Naive B cell (primary cell): ENCODE data around the gene CAPN7. TPM values are rescaled to one million over a fixed set of nuclear protein-coding genes. Genes with fewer than 3 reads are reported as not detected.

Source experiments
- ATAC-seq, 2 donors: fragments of 150-1000 bp; cut with Tn5 transposase; 2 replicates each; pipeline ENCODE4 v1.10.0; 2021; ENCODE audit warnings: low read depth in 2 of 2, mild to moderate bottlenecking in 2 of 2, moderate library complexity in 2 of 2
- DNase-seq: peaks from one replicate; pipeline ENCODE4 v3.0.0; 2022
- H3K27ac Mint-ChIP-seq, 6 donors: one replicate each; pipeline ENCODE4 v1.8.0; 2020 to 2022; ENCODE audit warnings: mild to moderate bottlenecking in 6 of 6, mixed read lengths in 6 of 6, moderate library complexity in 5 of 6, inconsistent platforms in 2 of 6
- H3K27me3 Mint-ChIP-seq, 3 donors: one replicate each; pipeline ENCODE4 v1.8.0; 2021 to 2022; ENCODE audit warnings: mixed read lengths in 3 of 3, mild to moderate bottlenecking in 1 of 3
- H3K36me3 Mint-ChIP-seq, 2 donors: one replicate each; pipeline ENCODE4 v1.8.0; 2020 to 2022; ENCODE audit warnings: mixed read lengths in 2 of 2, inconsistent platforms in 1 of 2, mild to moderate bottlenecking in 1 of 2
- H3K4me1 Mint-ChIP-seq, 3 donors: one replicate each; pipeline ENCODE4 v1.8.0; 2020 to 2022; ENCODE audit warnings: mixed read lengths in 3 of 3, inconsistent platforms in 1 of 3, mild to moderate bottlenecking in 1 of 3, moderate library complexity in 1 of 3
- H3K4me3 Mint-ChIP-seq, 8 donors: one replicate each; pipeline ENCODE4 v1.8.0; 2020 to 2022; ENCODE audit warnings: mild to moderate bottlenecking in 8 of 8, mixed read lengths in 8 of 8, moderate library complexity in 8 of 8, inconsistent platforms in 2 of 8
- H3K9me3 Mint-ChIP-seq, 7 donors: one replicate each; pipeline ENCODE4 v1.8.0; 2020 to 2022; ENCODE audit warnings: mixed read lengths in 7 of 7, mild to moderate bottlenecking in 5 of 7, inconsistent platforms in 2 of 7, moderate library complexity in 1 of 7
- polyA plus RNA-seq, 6 donors: library from polyadenylated mRNA; unstranded; fragments of 300-500 nt; fragmentation: Illumina TruSeq; gene quantifications; one replicate each; pipeline ENCODE4 v1.2.3, GENCODE V29; 2021; ENCODE audit warnings: low read depth in 6 of 6

CAPN7 gene
- polyA plus RNA-seq, 6 donors from 2014 or later, result 19.0 to 35.7 (median 21.1) TPM

DNA sequence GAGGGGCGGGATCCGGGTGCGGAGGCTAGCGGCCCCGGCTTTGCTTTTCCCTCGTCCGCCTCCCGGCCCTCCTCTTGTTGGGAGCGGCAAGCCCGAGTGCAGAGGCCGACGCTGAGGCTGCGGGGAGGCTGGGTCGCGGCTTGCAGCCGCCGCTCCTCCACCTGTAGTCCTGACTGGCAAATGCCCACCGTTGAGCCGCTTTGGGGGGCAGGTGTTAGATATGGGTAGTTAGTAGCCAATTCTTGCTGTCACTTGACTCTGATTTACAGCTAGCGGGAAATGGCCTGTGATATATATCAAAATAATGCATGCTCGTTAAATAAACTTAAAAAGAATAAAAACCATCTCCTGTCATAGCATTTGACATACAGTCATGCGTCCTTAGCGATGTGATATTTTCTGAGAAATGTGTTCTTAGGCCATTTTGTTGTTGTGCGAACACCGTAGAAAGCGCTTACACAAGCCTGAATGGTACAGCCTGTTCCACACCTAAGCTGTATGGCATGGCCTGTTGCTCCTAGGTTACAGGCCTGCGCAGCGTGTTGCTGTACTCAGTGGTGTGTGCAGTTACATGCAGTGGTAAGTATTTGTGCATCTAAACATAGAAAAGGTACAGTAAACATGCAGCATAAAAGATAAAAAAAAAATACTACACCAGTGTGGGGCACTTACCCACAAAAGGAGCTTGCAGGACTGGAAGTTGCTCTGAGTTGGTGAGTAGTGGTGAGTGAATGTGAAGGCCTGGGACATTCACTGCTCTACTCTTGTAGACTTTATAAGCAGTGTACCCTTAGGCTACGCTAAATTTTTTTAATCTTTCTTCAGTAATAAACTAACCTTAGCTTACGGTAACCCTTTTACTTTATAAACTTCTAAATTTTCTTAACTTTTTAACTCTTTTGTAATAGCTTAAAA, 873 bp downstream of the CAPN7 start:
- H3K4me3 Mint-ChIP-seq, result peak overlapping the region; percentile 82 to 92 (median 89)
- peaks cover 25 to 39% (median 25%) of the 10 kb centered on the region in 3 donors for H3K4me1 Mint-ChIP-seq

DNA sequence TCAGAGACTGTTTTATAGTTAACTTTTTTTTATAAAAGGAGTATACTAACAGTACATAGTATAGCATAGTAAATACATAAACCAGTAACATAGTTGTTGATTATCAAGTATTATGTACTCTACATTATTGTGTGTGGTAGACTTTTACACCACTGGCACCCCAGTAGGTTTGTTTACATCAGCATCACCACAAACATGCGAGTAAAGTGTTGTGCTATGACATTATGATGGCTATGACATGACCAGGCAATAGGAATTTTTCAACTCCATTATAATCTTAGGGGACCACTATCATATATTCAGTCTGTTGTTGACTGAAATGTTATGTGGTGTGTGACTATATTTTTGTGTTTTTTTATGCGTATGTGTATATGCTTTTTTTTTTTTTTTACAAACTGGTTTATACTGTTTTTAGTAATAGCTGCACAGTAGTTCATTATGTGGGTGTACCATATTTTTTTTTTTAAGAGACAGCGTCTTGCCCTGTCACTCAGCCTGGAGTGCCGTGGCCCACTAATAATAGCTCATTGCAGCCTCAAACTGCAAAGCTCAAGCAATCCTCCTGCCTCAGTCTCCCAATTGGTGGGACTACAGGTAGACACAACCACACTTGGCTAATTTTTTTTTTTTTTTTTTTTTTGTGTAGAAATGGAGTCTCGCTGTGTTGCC, 1.9 kb downstream of the CAPN7 start:
- Mint-ChIP-seq H3K27me3 (no peaks in the 10 kb centered on the region), H3K36me3 (peaks cover 0 to 6% of the 10 kb centered on the region in 2 donors), H3K4me3 (peak overlapping the region in 7 of 8 donors; percentile 53 to 92 (median 86)), H3K27ac (peak overlapping the region in 2 of 6 donors; percentile 72 to 89), H3K4me1 (peaks cover 20 to 40% (median 21%) of the 10 kb centered on the region in 3 donors), H3K9me3 (no peaks in the 10 kb centered on the region)
- DNase-seq (no peak), ATAC-seq (no peak)

More for the DNA sequence above, 873 bp downstream of the CAPN7 start:
- DNase-seq (peak; percentile 6), ATAC-seq (no peak)
- Mint-ChIP-seq H3K9me3 (no peaks in the 10 kb centered on the region), H3K27me3 (no peaks in the 10 kb centered on the region), H3K27ac (peak overlapping the region; percentile 47 to 96 (median 90)), H3K36me3 (peaks cover 0 to under 1% of the 10 kb centered on the region in 2 donors)

- H3K36me3 Mint-ChIP-seq, result peaks cover 0 to 11% of the 10 kb centered on the region in 2 donors
- H3K4me1 Mint-ChIP-seq, result peaks cover 13 to 56% (median 17%) of the 10 kb centered on the region in 3 donors
- DNase-seq (no peak), ATAC-seq (no peak)
- H3K27ac Mint-ChIP-seq, result peak overlapping the region in 3 of 6 donors; percentile 3 to 94 (median 59)
- H3K27me3 Mint-ChIP-seq, result no peaks in the 10 kb centered on the region
- no peaks in the 10 kb centered on the region for H3K9me3 Mint-ChIP-seq
- H3K4me3 Mint-ChIP-seq, result no peak overlapping the region
Observed at GRCh38 chr3:15211937-15212336, 5.9 kb downstream of the CAPN7 start.

DNA sequence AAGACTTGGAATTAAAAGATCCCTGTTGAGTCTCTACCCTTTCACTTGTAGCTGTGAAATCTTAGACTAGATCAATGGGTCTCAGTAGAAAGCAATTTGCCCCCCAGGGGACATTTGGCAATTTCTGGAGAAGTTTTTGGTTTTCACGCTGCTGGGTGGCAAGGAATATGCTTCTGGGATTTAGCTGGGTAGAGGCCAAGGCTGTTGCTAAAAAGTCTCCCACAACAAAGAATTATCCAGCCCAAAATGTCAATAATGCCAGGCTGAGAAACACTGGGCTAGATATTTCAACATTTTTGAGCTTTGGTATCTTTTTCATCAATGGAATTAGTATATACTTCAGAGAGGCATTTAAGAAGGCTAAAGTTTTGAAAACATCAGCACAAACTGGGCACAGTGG, 8.7 kb downstream of the CAPN7 start:
- no peaks in the 10 kb centered on the region for H3K27me3 Mint-ChIP-seq
- peaks cover 7 to 22% of the 10 kb centered on the region in 2 donors for H3K36me3 Mint-ChIP-seq
- no peak for DNase-seq
- peak overlapping the region in 2 of 6 donors; percentile 42 to 84 for H3K27ac Mint-ChIP-seq
- H3K4me3 Mint-ChIP-seq, result no peak overlapping the region
- H3K4me1 Mint-ChIP-seq, result peaks cover 13 to 48% (median 14%) of the 10 kb centered on the region in 3 donors
- no peaks in the 10 kb centered on the region for H3K9me3 Mint-ChIP-seq
- no peak for ATAC-seq

- no peak for DNase-seq
- H3K36me3 Mint-ChIP-seq, result peaks cover 16 to 30% of the 10 kb centered on the region in 2 donors
- no peaks in the 10 kb centered on the region for H3K9me3 Mint-ChIP-seq
- peaks cover 13 to 45% (median 17%) of the 10 kb centered on the region in 3 donors for H3K4me1 Mint-ChIP-seq
- no peaks in the 10 kb centered on the region for H3K27me3 Mint-ChIP-seq
- no peak for ATAC-seq
- no peak overlapping the region for H3K4me3 Mint-ChIP-seq
- H3K27ac Mint-ChIP-seq, result no peak overlapping the region
Observed at GRCh38 chr3:15215996-15216395, 9.9 kb downstream of the CAPN7 start.

GRCh38 chr3:15216501-15216900, 10.5 kb downstream of the CAPN7 start:
- Mint-ChIP-seq H3K27me3 (no peaks in the 10 kb centered on the region), H3K27ac (peak overlapping the region in 2 of 6 donors; percentile 36 to 47)

GRCh38 chr3:15217011-15217671, 11.1 kb downstream of the CAPN7 start:
- no peak for ATAC-seq
- H3K27me3 Mint-ChIP-seq, result no peaks in the 10 kb centered on the region
- DNase-seq, result no peak
- peak overlapping the region in 3 of 6 donors; percentile 47 to 72 (median 52) for H3K27ac Mint-ChIP-seq
- no peaks in the 10 kb centered on the region for H3K9me3 Mint-ChIP-seq
- H3K4me1 Mint-ChIP-seq, result peaks cover 13 to 40% (median 17%) of the 10 kb centered on the region in 3 donors
- peak overlapping the region in 2 of 8 donors; percentile 15 to 51 for H3K4me3 Mint-ChIP-seq
- H3K36me3 Mint-ChIP-seq, result peaks cover 16 to 27% of the 10 kb centered on the region in 2 donors

More at GRCh38 chr3:15216501-15216900, 10.5 kb downstream of the CAPN7 start:
- Mint-ChIP-seq H3K4me1 (peaks cover 13 to 42% (median 17%) of the 10 kb centered on the region in 3 donors), H3K9me3 (no peaks in the 10 kb centered on the region), H3K4me3 (peak overlapping the region in 1 of 8 donors; percentile 31), H3K36me3 (peaks cover 16 to 30% of the 10 kb centered on the region in 2 donors)
- DNase-seq, result no peak
- ATAC-seq, result no peak

DNA sequence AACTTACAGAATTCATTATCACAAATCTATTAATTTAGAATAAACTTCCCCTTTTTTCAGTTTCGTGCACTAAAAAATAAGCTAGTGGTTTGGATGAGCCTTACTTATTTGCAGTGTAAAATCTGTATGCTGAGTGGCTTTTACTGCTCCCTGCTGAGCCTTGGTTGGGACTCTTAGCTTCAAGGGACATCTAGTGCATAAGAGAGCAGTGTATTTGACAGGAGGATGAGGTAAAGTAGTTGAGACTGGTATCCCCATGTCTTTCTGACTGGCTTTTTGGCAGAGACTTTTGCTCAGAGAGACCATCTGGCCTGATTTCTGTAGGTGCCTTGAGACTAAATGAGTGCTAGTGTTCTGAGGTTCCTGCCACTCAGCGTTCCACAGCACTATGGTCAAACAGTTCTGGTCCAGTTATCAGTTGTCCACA, 11.8 kb downstream of the CAPN7 start:
- H3K9me3 Mint-ChIP-seq, result no peaks in the 10 kb centered on the region
- H3K27me3 Mint-ChIP-seq, result no peaks in the 10 kb centered on the region
- H3K4me3 Mint-ChIP-seq, result peak overlapping the region in 1 of 8 donors; percentile 53
- H3K27ac Mint-ChIP-seq, result peak overlapping the region in 1 of 6 donors; percentile 38
- H3K36me3 Mint-ChIP-seq, result peaks cover 20 to 29% of the 10 kb centered on the region in 2 donors
- ATAC-seq (peak in 1 of 2 donors; percentile 63), DNase-seq (no peak)
- H3K4me1 Mint-ChIP-seq, result peaks cover 13 to 39% (median 21%) of the 10 kb centered on the region in 3 donors

GRCh38 chr3:15218689-15219088, 12.6 kb downstream of the CAPN7 start:
- ATAC-seq, result no peak
- Mint-ChIP-seq H3K4me3 (no peak overlapping the region), H3K4me1 (peaks cover 13 to 39% (median 23%) of the 10 kb centered on the region in 3 donors), H3K27me3 (no peaks in the 10 kb centered on the region), H3K36me3 (peaks cover 24 to 31% of the 10 kb centered on the region in 2 donors), H3K27ac (peak overlapping the region in 4 of 6 donors; percentile 17 to 61 (median 51)), H3K9me3 (no peaks in the 10 kb centered on the region)
- no peak for DNase-seq

- no peak overlapping the region for H3K4me3 Mint-ChIP-seq
Observed at GRCh38 chr3:15220056-15220455, 14.0 kb downstream of the CAPN7 start.

GRCh38 chr3:15220661-15221060, 14.6 kb downstream of the CAPN7 start:
- H3K27ac Mint-ChIP-seq, result peak overlapping the region in 1 of 6 donors; percentile 42
- H3K27me3 Mint-ChIP-seq, result no peaks in the 10 kb centered on the region
- no peak for ATAC-seq
- H3K4me3 Mint-ChIP-seq, result no peak overlapping the region
- no peak for DNase-seq
- no peaks in the 10 kb centered on the region for H3K9me3 Mint-ChIP-seq
- peaks cover 13 to 29% (median 23%) of the 10 kb centered on the region in 3 donors for H3K4me1 Mint-ChIP-seq
- H3K36me3 Mint-ChIP-seq, result peaks cover 24 to 33% of the 10 kb centered on the region in 2 donors

More at GRCh38 chr3:15220056-15220455, 14.0 kb downstream of the CAPN7 start:
- DNase-seq, result no peak
- no peaks in the 10 kb centered on the region for H3K27me3 Mint-ChIP-seq
- no peaks in the 10 kb centered on the region for H3K9me3 Mint-ChIP-seq
- H3K4me1 Mint-ChIP-seq, result peaks cover 13 to 35% (median 23%) of the 10 kb centered on the region in 3 donors
- peaks cover 24 to 33% of the 10 kb centered on the region in 2 donors for H3K36me3 Mint-ChIP-seq
- no peak overlapping the region for H3K27ac Mint-ChIP-seq
- no peak for ATAC-seq

DNA sequence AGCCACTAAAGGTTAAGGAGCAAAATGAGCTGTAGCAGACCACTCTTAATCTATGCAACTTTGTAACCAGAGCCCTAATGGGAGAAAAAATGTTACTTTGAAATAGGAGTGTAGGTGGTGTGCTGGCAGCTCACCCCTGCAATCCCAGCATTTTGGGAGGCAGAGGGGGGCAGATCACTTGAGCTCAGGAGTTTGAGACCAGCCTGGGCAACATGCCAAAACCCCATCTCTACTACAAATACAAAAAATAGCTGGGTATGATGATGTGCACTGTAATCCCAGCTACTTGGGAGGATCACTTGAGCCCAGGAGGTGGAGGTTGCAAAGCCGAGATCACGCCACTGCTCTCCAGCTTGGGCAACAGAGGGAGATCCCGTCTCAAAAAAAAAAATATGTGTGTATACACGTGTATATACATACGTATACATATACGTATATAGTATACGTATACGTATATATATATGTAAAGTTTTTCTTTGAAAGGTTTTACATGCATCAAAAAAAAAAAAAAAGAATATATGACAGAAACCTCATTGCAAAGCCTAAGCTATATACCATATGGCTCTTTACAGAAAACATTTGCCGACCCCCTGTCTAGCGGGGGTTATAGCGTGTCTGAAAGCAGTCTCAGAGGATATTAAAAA, 15.7 kb downstream of the CAPN7 start:
- no peak for ATAC-seq
- no peak overlapping the region for H3K27ac Mint-ChIP-seq
- H3K36me3 Mint-ChIP-seq, result peaks cover 24 to 33% of the 10 kb centered on the region in 2 donors

More for the DNA sequence above, 15.7 kb downstream of the CAPN7 start:
- Mint-ChIP-seq H3K4me3 (no peak overlapping the region), H3K9me3 (no peaks in the 10 kb centered on the region), H3K4me1 (peaks cover 12 to 20% (median 18%) of the 10 kb centered on the region in 3 donors), H3K27me3 (no peaks in the 10 kb centered on the region)
- DNase-seq, result no peak
